Ecto neural progenitor cell (in vitro differentiated cells): ENCODE data around the gene ZBP1.

ENCODE experiments used
- DNase-seq: peaks from one replicate; pipeline ENCODE4 v3.0.0-alpha.2; 2018; ENCODE audit warnings: low spot score

ZBP1 gene

DNA sequence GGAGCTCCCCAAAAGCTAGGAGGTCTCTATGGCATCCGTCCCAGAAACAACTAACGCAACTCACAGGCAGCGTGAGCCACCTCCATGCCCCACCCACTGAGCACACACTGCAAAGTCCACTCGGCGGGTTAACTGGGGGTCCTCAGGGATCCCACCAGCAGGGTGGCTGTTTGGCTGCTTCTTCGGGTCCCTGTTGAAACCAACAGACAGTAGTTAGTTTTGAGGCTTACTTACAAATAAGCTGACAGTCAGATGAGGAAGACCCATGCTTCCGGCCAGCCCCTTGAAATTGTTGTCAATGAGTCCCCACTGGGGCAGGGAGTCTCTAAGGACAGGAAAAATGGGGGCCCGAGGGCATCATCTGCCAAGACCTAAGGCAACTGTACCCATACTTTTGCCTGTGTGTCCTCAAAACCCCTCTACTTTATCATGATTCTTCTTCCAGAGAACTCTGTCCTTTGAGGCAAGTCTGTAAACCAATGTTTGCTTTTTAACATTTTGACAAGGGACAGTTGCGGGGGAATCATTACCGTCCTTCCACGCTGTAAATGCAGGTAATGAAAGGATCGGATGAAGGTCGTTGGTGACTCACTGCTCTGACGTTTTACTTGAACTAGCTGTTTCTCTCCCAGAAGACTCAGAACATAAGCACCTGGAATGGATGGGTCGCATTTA lies 61.5 kb downstream of the ZBP1 start:
- no peak for DNase-seq

DNA sequence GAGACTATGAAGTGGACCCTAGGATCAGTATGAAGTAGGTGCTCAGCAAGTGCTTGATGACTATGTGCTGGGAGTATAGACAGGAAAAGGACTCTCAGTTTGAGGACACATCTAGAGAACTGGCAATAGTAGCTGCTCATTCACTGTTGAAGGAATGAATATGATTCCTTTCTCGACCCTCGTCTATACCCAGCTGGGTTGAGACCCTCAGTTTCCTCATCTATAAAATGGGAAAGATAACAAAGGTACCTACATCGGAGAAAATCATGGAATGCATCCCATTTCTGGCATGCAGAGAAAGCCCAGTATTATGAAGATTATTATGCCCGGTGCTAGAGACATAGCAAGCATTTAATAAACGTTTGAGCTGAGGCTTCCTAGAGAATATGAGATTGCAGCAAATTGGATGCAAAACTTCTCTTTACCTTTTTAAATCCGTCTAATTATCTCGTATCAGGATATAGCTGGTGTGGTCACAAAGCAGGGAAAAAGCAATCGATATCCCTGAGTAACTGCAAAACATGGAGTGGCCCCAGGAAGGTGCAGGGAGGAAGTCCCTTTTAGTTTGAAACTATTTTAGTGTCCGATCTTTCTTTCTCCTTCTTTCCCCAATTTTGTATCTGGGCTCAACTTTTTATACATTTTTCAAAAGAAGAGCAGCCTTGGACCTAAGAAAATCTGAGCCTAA lies 62.2 kb downstream of the ZBP1 start:
- DNase-seq = no peak

DNA sequence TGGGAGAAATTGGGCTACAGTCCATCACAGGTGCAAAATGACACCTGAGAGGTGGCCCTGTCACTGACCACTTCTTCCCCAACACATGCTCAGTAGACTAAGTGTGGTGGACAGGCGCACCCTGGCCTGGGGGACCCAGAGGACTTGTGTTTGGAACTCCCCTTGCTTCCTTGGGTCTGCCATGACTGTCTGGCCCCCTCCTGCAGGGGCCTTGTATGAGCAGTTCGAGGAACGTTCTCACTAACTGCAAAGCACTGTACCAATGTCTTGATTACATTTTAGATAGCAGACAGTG lies 63.3 kb downstream of the ZBP1 start:
- DNase-seq = no peak

DNA sequence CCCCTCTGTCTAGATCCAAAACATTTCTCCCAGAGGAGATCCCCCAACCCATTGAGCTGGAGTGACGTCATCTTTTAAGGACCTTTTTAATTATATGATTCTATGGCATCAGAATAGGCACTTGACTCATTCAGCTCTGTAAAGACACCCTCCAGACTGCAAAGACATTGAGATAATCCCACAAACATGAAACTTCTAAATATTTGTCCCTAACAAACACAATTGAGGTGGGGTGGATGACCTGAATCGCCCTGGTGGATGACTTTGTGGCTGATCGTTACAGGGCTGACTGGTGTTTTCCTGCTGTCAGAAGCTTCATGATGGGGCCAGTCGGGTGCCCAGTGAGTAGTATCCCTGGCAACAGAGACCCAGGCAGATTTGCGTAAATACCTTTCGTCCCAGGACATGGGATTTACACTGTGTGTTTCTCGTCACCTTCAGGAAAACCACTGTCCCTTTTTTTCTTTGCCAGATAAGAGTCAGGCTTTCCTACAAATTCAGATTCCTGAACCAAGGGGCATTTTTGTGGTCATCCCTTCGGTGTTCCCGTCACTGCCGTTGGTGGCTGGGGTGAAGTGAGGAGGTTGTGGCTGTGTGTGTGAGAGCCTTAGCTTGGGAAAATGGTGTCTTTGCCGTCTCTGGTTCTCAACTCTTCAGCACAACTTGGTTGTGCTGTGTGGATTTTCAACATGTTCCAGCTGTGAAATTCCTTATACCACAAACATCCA lies 64.6 kb downstream of the ZBP1 start:
- DNase-seq = no peak
